Measurements from ENCODE around the gene SELENOW.
"Not testable (repeated sequence)": the region's sequence is repeated elsewhere in the genome, so short reads cannot be mapped to it uniquely, and the experiment has no call there.

The SELENOW gene

GRCh38 chr19:47780215-47780551 lies 1.7 kb downstream of the SELENOW start:
- in situ Hi-C loops (cut with MboI; ENCODE audit: low sequenced_read_pairs): no loop called here

GRCh38 chr19:47781590-47782262 lies 3.2 kb downstream of the SELENOW start:
- in situ Hi-C loops (cut with MboI; ENCODE audit: low sequenced_read_pairs): no loop called here

GRCh38 chr19:47786566-47786965 lies 8.1 kb downstream of the SELENOW start:
- in situ Hi-C loops (cut with MboI; ENCODE audit: low sequenced_read_pairs): no loop called here

- in situ Hi-C loops (cut with MboI; ENCODE audit: low sequenced_read_pairs): not testable (repeated sequence)
Measured at GRCh38 chr19:47787307-47787706, 8.8 kb downstream of the SELENOW start.

- in situ Hi-C loops (cut with MboI; ENCODE audit: low sequenced_read_pairs): not testable (repeated sequence)
Measured at GRCh38 chr19:47789811-47790210, 11.3 kb downstream of the SELENOW start.

- in situ Hi-C loops (cut with MboI; ENCODE audit: low sequenced_read_pairs): no loop called here
Measured at GRCh38 chr19:47790398-47790814, 11.9 kb downstream of the SELENOW start.

GRCh38 chr19:47792616-47793015 lies 14.1 kb downstream of the SELENOW start:
- in situ Hi-C loops (cut with MboI; ENCODE audit: low sequenced_read_pairs): no loop called here

GRCh38 chr19:47794526-47794925 lies 16.0 kb downstream of the SELENOW start:
- in situ Hi-C loops (cut with MboI; ENCODE audit: low sequenced_read_pairs): no loop called here

- in situ Hi-C loops (cut with MboI; ENCODE audit: low sequenced_read_pairs): no loop called here
Measured at GRCh38 chr19:47796785-47797184, 18.3 kb downstream of the SELENOW start.

- in situ Hi-C loops (cut with MboI; ENCODE audit: low sequenced_read_pairs): no loop called here
Measured at GRCh38 chr19:47797996-47798903, 19.7 kb downstream of the SELENOW start.

- in situ Hi-C loops (cut with MboI; ENCODE audit: low sequenced_read_pairs): no loop called here
Measured at GRCh38 chr19:47798904-47799266, 20.4 kb downstream of the SELENOW start.

GRCh38 chr19:47801270-47801669 lies 22.8 kb downstream of the SELENOW start:
- in situ Hi-C loops (cut with MboI; ENCODE audit: low sequenced_read_pairs): no loop called here

GRCh38 chr19:47802521-47803043 lies 24.1 kb downstream of the SELENOW start:
- in situ Hi-C loops (cut with MboI; ENCODE audit: low sequenced_read_pairs): no loop called here

GRCh38 chr19:47803148-47803547 lies 24.6 kb downstream of the SELENOW start:
- in situ Hi-C loops (cut with MboI; ENCODE audit: low sequenced_read_pairs): not testable (repeated sequence)

- in situ Hi-C loops (cut with MboI; ENCODE audit: low sequenced_read_pairs): not testable (repeated sequence)
Measured at GRCh38 chr19:47803671-47804070, 25.2 kb downstream of the SELENOW start.

GRCh38 chr19:47804451-47804850 lies 25.9 kb downstream of the SELENOW start, which contains the start of gene TPRX1:
Gene TPRX1 (minus strand): TSS chr19:47804551. CDS start chr19:47804539, 12 bp downstream.
- in situ Hi-C loops (cut with MboI; ENCODE audit: low sequenced_read_pairs): not testable (repeated sequence)

- in situ Hi-C loops (cut with MboI; ENCODE audit: low sequenced_read_pairs): no loop called here
Measured at GRCh38 chr19:47805313-47805712, 26.8 kb downstream of the SELENOW start.

GRCh38 chr19:47806435-47806834 lies 27.9 kb downstream of the SELENOW start:
- in situ Hi-C loops (cut with MboI; ENCODE audit: low sequenced_read_pairs): no loop called here

- in situ Hi-C loops (cut with MboI; ENCODE audit: low sequenced_read_pairs): no loop called here
Measured at GRCh38 chr19:47813304-47813994, 34.9 kb downstream of the SELENOW start.

GRCh38 chr19:47813995-47814328 lies 35.5 kb downstream of the SELENOW start:
- in situ Hi-C loops (cut with MboI; ENCODE audit: low sequenced_read_pairs): no loop called here

- in situ Hi-C loops (cut with MboI; ENCODE audit: low sequenced_read_pairs): not testable (repeated sequence)
Measured at GRCh38 chr19:47816270-47816669, 37.8 kb downstream of the SELENOW start.

Measured in hTERT RPE-1 (cell line).